T-helper 9 cell (primary cell): ENCODE data around the gene ADGRL2.

Experiments used
- DNase-seq: peaks from one replicate; pipeline ENCODE4 v3.0.0-alpha.2; 2020

ADGRL2 gene

GRCh38 chr1:82000221-82000620 is 199.5 kb downstream of the ADGRL2 start:
- DNase-seq: no peak

GRCh38 chr1:82001345-82001744 is 200.6 kb downstream of the ADGRL2 start:
- no peak for DNase-seq

- no peak for DNase-seq
Observed at GRCh38 chr1:82007804-82008203, 207.1 kb downstream of the ADGRL2 start.

- DNase-seq: no peak
Observed at GRCh38 chr1:82013702-82014101, 213.0 kb downstream of the ADGRL2 start.

- no peak for DNase-seq
Observed at GRCh38 chr1:82015444-82015843, 214.7 kb downstream of the ADGRL2 start.

- DNase-seq: no peak
Observed at GRCh38 chr1:82018319-82018718, 217.6 kb downstream of the ADGRL2 start.

- no peak for DNase-seq
Observed at GRCh38 chr1:82019508-82019907, 218.8 kb downstream of the ADGRL2 start.

GRCh38 chr1:82030830-82031229 is 230.1 kb downstream of the ADGRL2 start:
- no peak for DNase-seq

- DNase-seq: no peak
Observed at GRCh38 chr1:82032068-82032467, 231.3 kb downstream of the ADGRL2 start.

GRCh38 chr1:82034812-82035211 is 234.1 kb downstream of the ADGRL2 start:
- DNase-seq: no peak
